SU-DHL-6 (cell line): ENCODE results near the gene PRLHR.

Experiments used
- EZH2phosphoT487 ChIP-seq: fragments of 200-600 bp; sonication (generic), shearing (Covaris generic); conservative IDR thresholded peaks from 2 replicates; pipeline ENCODE4 v1.6.1; 2018; ENCODE audit warnings: mild to moderate bottlenecking, antibody characterized with exemption, low read length, moderate library complexity, mixed read lengths
- TF ChIP-seq, protein P1 (sequence below): fragments of 200-600 bp; sonication (generic); IDR thresholded peaks from one replicate; pipeline ENCODE4 v1.5.1; 2017; ENCODE audit warnings: antibody characterized with exemption, mild to moderate bottlenecking, low read length, moderate library complexity; ENCODE audit not compliant: insufficient read depth, poor library complexity, severe bottlenecking

DNA sequence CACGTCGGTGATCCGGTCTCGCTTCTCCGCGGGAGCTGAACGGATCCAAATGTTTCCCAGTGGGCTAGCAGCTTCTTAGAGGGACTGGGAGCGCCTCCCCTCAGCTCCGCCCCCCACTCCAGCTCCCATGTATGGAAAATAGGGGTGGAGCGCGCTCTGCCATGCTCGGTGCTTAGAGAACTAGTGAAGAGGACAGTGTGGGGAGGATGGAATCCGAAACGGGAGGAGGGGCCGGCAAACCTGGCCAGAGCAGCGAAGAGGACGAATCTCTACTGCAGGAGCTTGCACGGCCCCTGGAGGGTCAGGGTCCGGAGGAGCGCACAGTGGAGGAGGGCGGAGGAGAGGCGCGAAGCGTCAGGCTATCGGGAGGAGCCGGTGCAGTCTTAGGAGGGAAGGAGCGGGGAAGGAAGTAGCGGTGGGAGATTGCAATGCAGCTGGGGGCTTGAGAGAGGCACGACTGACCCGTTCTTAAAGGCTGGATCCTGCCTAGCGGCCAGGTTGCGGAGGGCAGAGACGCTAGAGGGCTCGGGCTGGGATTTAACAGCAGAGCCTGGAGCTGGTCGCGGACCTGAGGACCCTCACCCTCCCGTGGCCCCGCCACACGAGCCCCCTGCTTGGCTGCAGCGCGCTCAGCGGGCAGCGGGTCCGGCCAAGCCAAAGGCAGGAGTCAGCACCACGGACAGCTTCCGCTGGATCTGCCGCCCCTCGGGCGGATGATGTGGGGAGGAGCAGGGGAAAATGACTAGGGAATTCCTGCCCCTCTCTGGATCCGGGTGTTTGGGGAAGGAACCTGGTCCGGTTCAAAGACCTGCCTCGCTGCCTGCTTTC lies at the start of gene PRLHR:
- TF ChIP-seq, protein P1, sequence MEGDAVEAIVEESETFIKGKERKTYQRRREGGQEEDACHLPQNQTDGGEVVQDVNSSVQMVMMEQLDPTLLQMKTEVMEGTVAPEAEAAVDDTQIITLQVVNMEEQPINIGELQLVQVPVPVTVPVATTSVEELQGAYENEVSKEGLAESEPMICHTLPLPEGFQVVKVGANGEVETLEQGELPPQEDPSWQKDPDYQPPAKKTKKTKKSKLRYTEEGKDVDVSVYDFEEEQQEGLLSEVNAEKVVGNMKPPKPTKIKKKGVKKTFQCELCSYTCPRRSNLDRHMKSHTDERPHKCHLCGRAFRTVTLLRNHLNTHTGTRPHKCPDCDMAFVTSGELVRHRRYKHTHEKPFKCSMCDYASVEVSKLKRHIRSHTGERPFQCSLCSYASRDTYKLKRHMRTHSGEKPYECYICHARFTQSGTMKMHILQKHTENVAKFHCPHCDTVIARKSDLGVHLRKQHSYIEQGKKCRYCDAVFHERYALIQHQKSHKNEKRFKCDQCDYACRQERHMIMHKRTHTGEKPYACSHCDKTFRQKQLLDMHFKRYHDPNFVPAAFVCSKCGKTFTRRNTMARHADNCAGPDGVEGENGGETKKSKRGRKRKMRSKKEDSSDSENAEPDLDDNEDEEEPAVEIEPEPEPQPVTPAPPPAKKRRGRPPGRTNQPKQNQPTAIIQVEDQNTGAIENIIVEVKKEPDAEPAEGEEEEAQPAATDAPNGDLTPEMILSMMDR: no peak
- TF ChIP-seq EZH2phosphoT487: no peak
